ENCODE measurements around the gene MCEE.
"Not testable (repeated sequence)": the region's sequence is repeated elsewhere in the genome, so short reads cannot be mapped to it uniquely, and the experiment has no call there.

MCEE gene

DNA sequence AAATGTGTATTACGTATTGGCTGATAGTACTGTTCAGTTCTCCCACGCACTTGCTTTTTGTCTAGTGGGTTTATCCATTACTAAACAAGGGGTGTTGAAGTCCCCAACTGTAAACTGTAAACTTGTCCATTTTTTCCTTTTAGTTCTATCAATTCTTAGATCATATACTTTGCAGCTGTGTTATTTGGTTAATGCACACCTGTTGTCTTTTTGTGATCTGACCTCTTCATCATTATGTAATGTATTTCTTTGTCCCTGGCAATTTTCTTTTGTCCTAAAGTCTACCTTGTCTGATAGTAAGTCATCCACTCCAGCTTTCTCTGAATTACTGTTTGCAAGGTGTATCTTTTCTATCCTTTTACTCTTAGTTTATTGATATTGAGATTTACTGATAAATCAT lies 21.9 kb downstream of the MCEE start:
- no peaks in the 10 kb centered on the region for H3K27me3 ChIP-seq (ENCODE audit: control insufficient read depth, insufficient read depth, low read length)
- no peak overlapping the region for H3K4me3 ChIP-seq (ENCODE audit: low read depth, low read length)
- no peaks in the 10 kb centered on the region for H3K9me3 ChIP-seq (ENCODE audit: control insufficient read depth, low read length)
- no peak overlapping the region for H3K9ac ChIP-seq
- no peaks in the 10 kb centered on the region for H3K36me3 ChIP-seq (ENCODE audit: control insufficient read depth, insufficient read depth, low read length)
- H3K4me1 ChIP-seq, result no peaks in the 10 kb centered on the region
- no peak overlapping the region for H3K27ac ChIP-seq
- H3K79me2 ChIP-seq, result no peaks in the 10 kb centered on the region
- no peak overlapping the region for H3K4me2 ChIP-seq (ENCODE audit: low read length)
- TF ChIP-seq, protein P1, sequence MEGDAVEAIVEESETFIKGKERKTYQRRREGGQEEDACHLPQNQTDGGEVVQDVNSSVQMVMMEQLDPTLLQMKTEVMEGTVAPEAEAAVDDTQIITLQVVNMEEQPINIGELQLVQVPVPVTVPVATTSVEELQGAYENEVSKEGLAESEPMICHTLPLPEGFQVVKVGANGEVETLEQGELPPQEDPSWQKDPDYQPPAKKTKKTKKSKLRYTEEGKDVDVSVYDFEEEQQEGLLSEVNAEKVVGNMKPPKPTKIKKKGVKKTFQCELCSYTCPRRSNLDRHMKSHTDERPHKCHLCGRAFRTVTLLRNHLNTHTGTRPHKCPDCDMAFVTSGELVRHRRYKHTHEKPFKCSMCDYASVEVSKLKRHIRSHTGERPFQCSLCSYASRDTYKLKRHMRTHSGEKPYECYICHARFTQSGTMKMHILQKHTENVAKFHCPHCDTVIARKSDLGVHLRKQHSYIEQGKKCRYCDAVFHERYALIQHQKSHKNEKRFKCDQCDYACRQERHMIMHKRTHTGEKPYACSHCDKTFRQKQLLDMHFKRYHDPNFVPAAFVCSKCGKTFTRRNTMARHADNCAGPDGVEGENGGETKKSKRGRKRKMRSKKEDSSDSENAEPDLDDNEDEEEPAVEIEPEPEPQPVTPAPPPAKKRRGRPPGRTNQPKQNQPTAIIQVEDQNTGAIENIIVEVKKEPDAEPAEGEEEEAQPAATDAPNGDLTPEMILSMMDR (IDR thresholded peaks at IDR 0.05), result no peak
- no peak overlapping the region for H2AFZ ChIP-seq

DNA sequence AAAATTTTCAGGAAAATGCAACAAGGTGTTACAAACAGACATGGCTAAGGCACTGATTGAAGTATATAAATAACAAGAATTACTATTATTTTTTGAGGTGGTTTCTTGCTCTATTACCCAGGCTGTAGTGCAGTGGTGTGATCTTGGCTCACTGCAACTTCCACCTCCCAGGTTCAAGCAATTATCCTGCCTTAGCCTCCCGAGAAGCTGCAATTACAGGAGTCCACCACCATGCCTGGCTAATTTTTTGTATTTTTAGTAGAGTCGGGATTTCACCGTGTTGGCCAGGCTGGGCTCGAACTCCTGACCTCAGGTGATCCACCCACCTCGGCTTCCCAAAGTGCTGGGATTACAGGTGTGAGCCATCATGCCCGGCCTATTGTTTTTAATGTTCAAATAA lies 23.6 kb downstream of the MCEE start:
- H3K4me2 ChIP-seq (ENCODE audit: low read length); H3K27ac ChIP-seq; H2AFZ ChIP-seq; H3K36me3 ChIP-seq (ENCODE audit: control insufficient read depth, insufficient read depth, low read length); H3K27me3 ChIP-seq (ENCODE audit: control insufficient read depth, insufficient read depth, low read length); H3K79me2 ChIP-seq; H3K9ac ChIP-seq; H3K4me3 ChIP-seq (ENCODE audit: low read depth, low read length); H3K9me3 ChIP-seq (ENCODE audit: control insufficient read depth, low read length); H3K4me1 ChIP-seq: not testable (repeated sequence)

DNA sequence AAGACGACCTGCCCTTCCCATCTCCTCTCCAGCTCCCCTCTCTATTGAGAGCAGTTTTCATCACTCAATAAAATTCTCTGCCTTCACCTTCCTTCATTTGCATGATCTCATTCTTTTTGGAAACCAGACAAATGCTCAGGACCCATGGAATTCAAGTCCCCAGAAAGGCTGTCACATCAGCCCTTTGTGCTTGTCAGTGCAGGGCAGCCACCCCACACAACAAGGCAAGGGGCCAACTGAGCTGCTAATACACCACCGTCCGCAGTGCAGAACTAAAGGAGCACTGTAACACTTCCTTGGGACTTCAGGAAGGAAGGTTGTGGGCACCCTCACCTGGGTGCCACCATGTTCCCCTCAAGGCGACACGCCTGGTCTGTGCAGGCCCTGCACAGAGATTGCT lies 26.2 kb downstream of the MCEE start:
- Histone ChIP-seq H3K27ac (no peak overlapping the region), H3K4me1 (no peaks in the 10 kb centered on the region)
- TF ChIP-seq, protein P1 (IDR thresholded peaks at IDR 0.05), result no peak

DNA sequence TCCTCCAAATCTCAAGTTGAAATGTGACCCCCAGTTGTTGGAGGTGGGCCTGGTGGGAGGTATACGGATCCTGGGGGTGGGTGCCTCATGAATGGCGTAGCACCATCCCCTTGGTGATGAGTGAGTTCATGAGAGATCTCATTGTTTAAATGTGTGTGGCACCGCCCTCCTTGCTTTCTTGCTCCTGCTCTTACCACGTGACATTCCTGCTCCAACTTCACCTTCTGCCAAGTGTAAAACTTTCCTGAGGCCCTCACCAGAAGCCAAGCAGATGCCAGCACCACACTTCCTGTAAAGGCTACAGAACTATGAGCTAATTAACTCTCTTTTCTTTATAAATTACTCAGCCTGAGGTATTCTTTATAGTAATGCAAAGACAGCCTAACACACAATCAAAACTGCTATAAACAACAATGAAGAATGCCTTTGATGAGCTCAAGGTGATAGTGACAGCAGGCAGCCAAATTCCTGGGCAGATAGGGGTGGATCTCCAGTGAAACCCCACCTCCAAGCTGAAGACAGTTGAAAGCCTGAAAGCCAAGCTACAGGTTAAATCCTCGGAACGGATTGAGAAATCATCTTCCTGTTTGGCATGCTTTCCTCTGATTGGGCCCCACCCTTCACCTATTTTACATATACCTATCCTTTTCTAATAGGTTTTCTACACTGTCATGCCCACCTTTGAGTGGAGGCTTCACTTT lies 26.9 kb downstream of the MCEE start:
- no peaks in the 10 kb centered on the region for H3K36me3 ChIP-seq (ENCODE audit: control insufficient read depth, insufficient read depth, low read length)
- no peaks in the 10 kb centered on the region for H3K27me3 ChIP-seq (ENCODE audit: control insufficient read depth, insufficient read depth, low read length)
- no peak overlapping the region for H3K4me2 ChIP-seq (ENCODE audit: low read length)
- H3K9me3 ChIP-seq (ENCODE audit: control insufficient read depth, low read length), result no peaks in the 10 kb centered on the region
- H2AFZ ChIP-seq, result no peak overlapping the region
- no peak overlapping the region for H3K27ac ChIP-seq
- no peak overlapping the region for H3K9ac ChIP-seq
- no peaks in the 10 kb centered on the region for H3K79me2 ChIP-seq
- H3K4me3 ChIP-seq (ENCODE audit: low read depth, low read length), result no peak overlapping the region
- TF ChIP-seq, protein P1 (IDR thresholded peaks at IDR 0.05), result no peak
- H3K4me1 ChIP-seq, result no peaks in the 10 kb centered on the region

More for the DNA sequence above, 26.2 kb downstream of the MCEE start:
- no peak overlapping the region for H2AFZ ChIP-seq
- H3K36me3 ChIP-seq (ENCODE audit: control insufficient read depth, insufficient read depth, low read length), result no peaks in the 10 kb centered on the region
- H3K27me3 ChIP-seq (ENCODE audit: control insufficient read depth, insufficient read depth, low read length), result no peaks in the 10 kb centered on the region
- no peaks in the 10 kb centered on the region for H3K79me2 ChIP-seq
- H3K4me3 ChIP-seq (ENCODE audit: low read depth, low read length), result no peak overlapping the region
- H3K9ac ChIP-seq, result no peak overlapping the region
- no peak overlapping the region for H3K4me2 ChIP-seq (ENCODE audit: low read length)
- no peaks in the 10 kb centered on the region for H3K9me3 ChIP-seq (ENCODE audit: control insufficient read depth, low read length)

DNA sequence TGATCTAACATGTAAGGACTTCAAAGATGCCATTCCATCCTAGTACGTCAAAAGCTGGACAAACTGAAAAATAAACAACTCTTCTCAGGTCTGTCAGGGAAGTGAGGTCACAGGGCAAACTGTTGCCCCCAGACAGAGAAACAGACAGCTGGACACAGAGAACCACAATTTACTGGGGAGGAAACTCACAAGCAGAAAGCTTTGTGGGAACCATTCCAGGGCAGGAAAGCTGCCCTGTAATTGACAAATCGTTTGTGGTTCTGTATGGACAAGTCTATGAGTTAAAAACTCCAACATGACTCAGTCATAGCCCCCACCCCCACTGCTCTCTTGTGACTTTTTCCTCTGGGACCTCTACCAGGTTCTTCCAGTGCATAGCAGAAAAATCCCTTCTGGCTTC lies 28.4 kb downstream of the MCEE start:
- no peaks in the 10 kb centered on the region for H3K79me2 ChIP-seq
- no peak overlapping the region for H3K4me2 ChIP-seq (ENCODE audit: low read length)
- H3K36me3 ChIP-seq (ENCODE audit: control insufficient read depth, insufficient read depth, low read length), result no peaks in the 10 kb centered on the region
- no peaks in the 10 kb centered on the region for H3K4me1 ChIP-seq
- no peak overlapping the region for H2AFZ ChIP-seq
- no peak overlapping the region for H3K9ac ChIP-seq
- TF ChIP-seq, protein P1 (IDR thresholded peaks at IDR 0.05), result no peak
- no peak overlapping the region for H3K4me3 ChIP-seq (ENCODE audit: low read depth, low read length)
- H3K27ac ChIP-seq, result no peak overlapping the region
- H3K9me3 ChIP-seq (ENCODE audit: control insufficient read depth, low read length), result no peaks in the 10 kb centered on the region
- no peaks in the 10 kb centered on the region for H3K27me3 ChIP-seq (ENCODE audit: control insufficient read depth, insufficient read depth, low read length)
